Sigmoid colon (tissue), 4 donors: ENCODE results near the gene ZNF775.

ENCODE experiments used
- CTCF ChIP-seq, 4 experiments: fragments of 450-650 bp in 3 of 4; fragments of 200-600 bp in 1 of 4; IDR thresholded peaks; one replicate each; pipeline ENCODE4 v1.5.1; 2016 to 2019; ENCODE audit warnings: antibody characterized with exemption in 4 of 4, mild to moderate bottlenecking in 3 of 4, moderate library complexity in 2 of 4
- EP300 ChIP-seq, 4 donors: sonication (generic); formaldehyde crosslinking; IDR thresholded peaks; one replicate each; pipeline ENCODE4 v1.6.1; 2017; ENCODE audit warnings: antibody characterized with exemption in 4 of 4
- POLR2A ChIP-seq, 2 donors: fragments of 450-650 bp; IDR thresholded peaks; one replicate each; pipeline ENCODE4 v1.6.1; 2016; ENCODE audit warnings: antibody characterized with exemption in 2 of 2, mild to moderate bottlenecking in 2 of 2, moderate library complexity in 2 of 2
- POLR2AphosphoS5 ChIP-seq, 4 donors: sonication (generic); formaldehyde crosslinking; IDR thresholded peaks; one replicate each; pipeline ENCODE4 v1.6.1; 2017; ENCODE audit warnings: antibody characterized with exemption in 4 of 4

GRCh38 chr7:150393325-150393724, 14.2 kb downstream of the ZNF775 start:
- TF ChIP-seq CTCF (IDR thresholded peaks at IDR 0.05): no peak
- no peak for TF ChIP-seq POLR2A (IDR thresholded peaks at IDR 0.05)
- no peak for TF ChIP-seq POLR2AphosphoS5 (IDR thresholded peaks at IDR 0.05)
- no peak for TF ChIP-seq EP300 (IDR thresholded peaks at IDR 0.05)
